GM15510 (cell line): ENCODE results near the gene GPR65.

ENCODE experiments used
- POLR2A ChIP-seq: IDR thresholded peaks from 3 replicates; pipeline ENCODE4 v1.6.1; 2011; ENCODE audit warnings: borderline replicate concordance; ENCODE audit not compliant: insufficient read length; ENCODE audit errors: extremely low read depth

The GPR65 gene

GRCh38 chr14:87994974-87995373 is 10.0 kb upstream of the GPR65 start:
- TF ChIP-seq POLR2A = no peak

- no peak for TF ChIP-seq POLR2A
Measured at GRCh38 chr14:87995500-87996290, 9.2 kb upstream of the GPR65 start.

GRCh38 chr14:87996291-87996592 is 8.7 kb upstream of the GPR65 start:
- TF ChIP-seq POLR2A = no peak

GRCh38 chr14:87998482-87998881 is 6.5 kb upstream of the GPR65 start:
- no peak for TF ChIP-seq POLR2A

GRCh38 chr14:87999277-87999676 is 5.7 kb upstream of the GPR65 start:
- no peak for TF ChIP-seq POLR2A

GRCh38 chr14:88002421-88003075 is 2.4 kb upstream of the GPR65 start:
- no peak for TF ChIP-seq POLR2A

- no peak for TF ChIP-seq POLR2A
Measured at GRCh38 chr14:88003425-88003824, 1.5 kb upstream of the GPR65 start.

- TF ChIP-seq POLR2A = no peak
Measured at GRCh38 chr14:88004506-88005036, 364 bp upstream of the GPR65 start.

- no peak for TF ChIP-seq POLR2A
Measured at GRCh38 chr14:88005978-88006851, 1.3 kb downstream of the GPR65 start.

- TF ChIP-seq POLR2A = no peak
Measured at GRCh38 chr14:88007608-88008007, 2.7 kb downstream of the GPR65 start.

- TF ChIP-seq POLR2A = no peak
Measured at GRCh38 chr14:88008039-88008742, 3.3 kb downstream of the GPR65 start.

- TF ChIP-seq POLR2A = no peak
Measured at GRCh38 chr14:88009486-88009885, 4.6 kb downstream of the GPR65 start.

- TF ChIP-seq POLR2A = no peak
Measured at GRCh38 chr14:88010331-88010730, 5.4 kb downstream of the GPR65 start.

GRCh38 chr14:88012495-88012894 is 7.6 kb downstream of the GPR65 start:
- no peak for TF ChIP-seq POLR2A

GRCh38 chr14:88013750-88014349 is 8.9 kb downstream of the GPR65 start:
- TF ChIP-seq POLR2A = no peak

- no peak for TF ChIP-seq POLR2A
Measured at GRCh38 chr14:88016768-88017167, 11.8 kb downstream of the GPR65 start.
